ENCODE results near the gene JAKMIP2. TPM values are rescaled to one million over a fixed set of nuclear protein-coding genes. Genes with fewer than 3 reads are reported as not detected.

Gene JAKMIP2
- total and polyA plus RNA-seq, 11 donors = under 0.01 to 1.5 (median 0.16) TPM; not detected in 1

DNA sequence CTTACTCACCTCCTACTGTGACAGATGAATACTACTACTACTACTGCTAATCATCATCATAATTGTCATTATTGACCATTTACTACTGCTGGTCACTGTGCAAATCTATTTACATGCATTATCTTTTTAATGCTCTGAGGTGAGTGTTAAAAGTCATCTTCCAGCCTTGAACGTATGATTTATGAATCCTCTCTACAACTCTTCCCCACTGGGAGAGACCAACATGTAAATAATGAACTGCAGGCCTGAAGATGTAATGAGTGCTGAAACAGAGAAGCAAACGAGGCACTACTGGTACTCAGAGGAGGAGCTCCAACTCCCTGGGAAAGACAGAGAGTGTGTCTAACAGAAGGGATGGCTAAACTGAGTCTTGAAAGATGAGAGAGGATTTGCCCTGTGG is 95.4 kb downstream of the JAKMIP2 start:
- no peak overlapping the region for H3K4me3 ChIP-seq
- TF ChIP-seq, protein P1, sequence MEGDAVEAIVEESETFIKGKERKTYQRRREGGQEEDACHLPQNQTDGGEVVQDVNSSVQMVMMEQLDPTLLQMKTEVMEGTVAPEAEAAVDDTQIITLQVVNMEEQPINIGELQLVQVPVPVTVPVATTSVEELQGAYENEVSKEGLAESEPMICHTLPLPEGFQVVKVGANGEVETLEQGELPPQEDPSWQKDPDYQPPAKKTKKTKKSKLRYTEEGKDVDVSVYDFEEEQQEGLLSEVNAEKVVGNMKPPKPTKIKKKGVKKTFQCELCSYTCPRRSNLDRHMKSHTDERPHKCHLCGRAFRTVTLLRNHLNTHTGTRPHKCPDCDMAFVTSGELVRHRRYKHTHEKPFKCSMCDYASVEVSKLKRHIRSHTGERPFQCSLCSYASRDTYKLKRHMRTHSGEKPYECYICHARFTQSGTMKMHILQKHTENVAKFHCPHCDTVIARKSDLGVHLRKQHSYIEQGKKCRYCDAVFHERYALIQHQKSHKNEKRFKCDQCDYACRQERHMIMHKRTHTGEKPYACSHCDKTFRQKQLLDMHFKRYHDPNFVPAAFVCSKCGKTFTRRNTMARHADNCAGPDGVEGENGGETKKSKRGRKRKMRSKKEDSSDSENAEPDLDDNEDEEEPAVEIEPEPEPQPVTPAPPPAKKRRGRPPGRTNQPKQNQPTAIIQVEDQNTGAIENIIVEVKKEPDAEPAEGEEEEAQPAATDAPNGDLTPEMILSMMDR (IDR thresholded peaks at IDR 0.05) = no peak
- TF ChIP-seq POLR2A (IDR thresholded peaks at IDR 0.05) = no peak
- intact Hi-C loops (cut with DNase I) = no loop called here
- DNase-seq (no peak), ATAC-seq (no peak)
- H3K9me3 ChIP-seq = no peaks in the 10 kb centered on the region
- peaks cover 0 to 7% (median 0%) of the 10 kb centered on the region in 12 donors for H3K4me1 ChIP-seq
- 70 to 89% (median 74%) methylated on average over 2 of the region's 2 CpGs for WGBS, 4 donors
- H3K27me3 ChIP-seq = no peaks in the 10 kb centered on the region
- H3K27ac ChIP-seq = no peak overlapping the region
- no peaks in the 10 kb centered on the region for H3K36me3 ChIP-seq

DNA sequence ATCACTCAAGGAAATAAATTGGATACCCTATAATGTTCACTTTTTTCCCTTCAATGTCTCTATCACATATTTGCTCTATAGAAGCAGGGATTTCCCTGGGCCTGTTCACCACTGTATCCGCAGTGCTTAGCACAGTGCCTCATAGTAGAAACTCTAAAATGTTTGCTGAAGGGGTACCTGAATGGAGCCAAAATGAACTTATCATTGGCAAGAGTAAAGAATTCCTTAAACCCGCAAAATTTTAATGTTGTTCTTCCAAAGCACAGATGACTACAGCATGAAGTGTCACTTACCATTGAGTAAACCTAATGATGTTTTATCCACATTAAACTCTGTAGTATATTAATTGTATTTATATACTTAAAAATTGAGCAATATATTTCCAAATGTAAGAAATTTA is 96.1 kb downstream of the JAKMIP2 start:
- no peaks in the 10 kb centered on the region for H3K9me3 ChIP-seq
- ATAC-seq (no peak), DNase-seq (no peak)
- no peak overlapping the region for H3K27ac ChIP-seq
- TF ChIP-seq POLR2A (IDR thresholded peaks at IDR 0.05) = no peak
- TF ChIP-seq, protein P1 (IDR thresholded peaks at IDR 0.05) = no peak
- H3K4me3 ChIP-seq = no peak overlapping the region
- peaks cover 0 to 7% (median 0%) of the 10 kb centered on the region in 12 donors for H3K4me1 ChIP-seq
- H3K27me3 ChIP-seq = no peaks in the 10 kb centered on the region
- 93 to 96% (median 94%) methylated on average over 2 of the region's 2 CpGs for WGBS, 4 donors
- intact Hi-C loops (cut with DNase I) = no loop called here
- H3K36me3 ChIP-seq = no peaks in the 10 kb centered on the region

DNA sequence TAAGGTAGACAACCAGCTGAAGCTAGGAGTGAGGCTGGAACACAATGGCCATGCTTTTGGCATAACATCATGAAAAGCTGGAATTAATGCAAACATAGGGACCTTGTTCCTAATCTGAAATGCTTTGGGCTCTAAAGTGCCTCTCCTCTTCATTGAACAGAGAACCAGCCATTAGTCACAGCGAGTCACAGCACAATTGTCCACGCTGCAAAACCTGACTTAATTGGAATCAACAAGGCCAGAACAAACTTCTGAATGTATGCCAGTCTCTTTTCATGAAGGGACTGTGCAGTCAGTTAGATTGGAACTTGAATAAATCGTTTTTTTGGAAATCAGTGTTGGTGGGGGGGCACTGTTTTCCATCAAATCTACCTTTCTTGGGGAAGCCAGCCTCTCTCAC is 96.5 kb downstream of the JAKMIP2 start:
- no peak overlapping the region for H3K4me3 ChIP-seq
- no peaks in the 10 kb centered on the region for H3K36me3 ChIP-seq
- ATAC-seq (no peak), DNase-seq (no peak)
- no peak for TF ChIP-seq POLR2A (IDR thresholded peaks at IDR 0.05)
- TF ChIP-seq, protein P1 (IDR thresholded peaks at IDR 0.05) = no peak
- 75 to 82% (median 78%) methylated on average over 3 of the region's 3 CpGs for WGBS, 4 donors
- H3K9me3 ChIP-seq = no peaks in the 10 kb centered on the region
- peaks cover 0 to 7% (median 0%) of the 10 kb centered on the region in 12 donors for H3K4me1 ChIP-seq
- intact Hi-C loops (cut with DNase I) = no loop called here
- H3K27ac ChIP-seq = no peak overlapping the region
- H3K27me3 ChIP-seq = peaks cover 0 to 1% (median 0%) of the 10 kb centered on the region in 9 donors

DNA sequence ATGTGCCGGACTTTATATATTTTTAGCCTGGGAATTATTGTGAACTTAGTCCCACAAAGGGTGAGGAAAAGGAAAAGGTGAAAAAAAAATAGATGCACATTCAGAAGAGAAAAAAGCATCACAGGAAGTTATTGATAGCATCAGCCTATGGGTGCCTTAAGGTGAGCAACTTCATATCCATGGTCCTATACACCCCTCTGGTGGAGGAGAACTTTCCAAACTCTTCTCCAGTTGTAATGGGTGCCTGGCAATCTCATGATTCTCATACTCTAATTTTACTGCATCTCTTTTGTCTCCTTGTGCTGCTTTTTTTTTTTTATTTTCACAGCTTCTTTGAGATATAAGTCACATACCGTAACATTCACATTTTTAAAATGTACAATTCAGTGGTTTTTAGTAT is 107.4 kb downstream of the JAKMIP2 start:
- H3K9me3 ChIP-seq = no peaks in the 10 kb centered on the region
- intact Hi-C loops (cut with DNase I) = no loop called here

More for the DNA sequence above, 107.4 kb downstream of the JAKMIP2 start:
- Histone ChIP-seq H3K4me1 (no peaks in the 10 kb centered on the region), H3K27ac (no peak overlapping the region), H3K36me3 (no peaks in the 10 kb centered on the region), H3K27me3 (peaks cover 0 to 4% (median 0%) of the 10 kb centered on the region in 9 donors), H3K4me3 (no peak overlapping the region)
- ATAC-seq (no peak), DNase-seq (no peak)
- no peak for TF ChIP-seq POLR2A (IDR thresholded peaks at IDR 0.05)
- TF ChIP-seq, protein P1 (IDR thresholded peaks at IDR 0.05) = no peak
- WGBS, 4 donors = 87 to 94% (median 91%) methylated on average over 2 of the region's 2 CpGs

All from heart left ventricle (tissue), 16 donors.